Uterus (tissue), 2 donors: ENCODE results near the gene TLE1.

Experiments used
- POLR2A ChIP-seq, 2 donors: fragments of 450-650 bp; IDR thresholded peaks; one replicate each; pipeline ENCODE4 v1.6.1; 2016; ENCODE audit warnings: antibody characterized with exemption in 2 of 2, mild to moderate bottlenecking in 1 of 2, moderate library complexity in 1 of 2
- TF ChIP-seq, protein P1 (sequence below), 4 experiments: fragments of 200-600 bp in 2 of 4; fragments of 450-650 bp in 2 of 4; sonication (generic) in 2 of 4; IDR thresholded peaks; one replicate each; pipeline ENCODE4 v1.5.1; 2016 to 2019; ENCODE audit warnings: antibody characterized with exemption in 4 of 4, mild to moderate bottlenecking in 2 of 4, moderate library complexity in 1 of 4

DNA sequence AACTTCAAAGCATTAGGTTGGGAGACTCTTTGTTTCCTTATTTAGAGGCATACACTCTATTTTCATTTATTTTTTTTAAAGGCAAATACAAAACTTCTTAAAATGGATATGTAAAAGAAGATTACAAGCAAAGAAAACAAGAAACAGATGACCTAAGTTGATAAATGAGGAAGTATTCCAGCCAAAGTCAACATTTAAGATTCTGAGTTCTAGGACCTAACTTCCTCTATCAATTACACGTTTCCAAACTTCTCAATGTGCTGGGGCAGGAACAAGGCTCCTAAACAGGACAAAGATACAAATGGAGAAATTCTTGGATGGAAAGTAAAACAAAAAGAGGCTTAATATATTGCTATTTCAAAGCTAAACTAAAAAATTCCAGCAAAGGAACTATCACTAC, 89.5 kb downstream of the TLE1 start:
- TF ChIP-seq, protein P1, sequence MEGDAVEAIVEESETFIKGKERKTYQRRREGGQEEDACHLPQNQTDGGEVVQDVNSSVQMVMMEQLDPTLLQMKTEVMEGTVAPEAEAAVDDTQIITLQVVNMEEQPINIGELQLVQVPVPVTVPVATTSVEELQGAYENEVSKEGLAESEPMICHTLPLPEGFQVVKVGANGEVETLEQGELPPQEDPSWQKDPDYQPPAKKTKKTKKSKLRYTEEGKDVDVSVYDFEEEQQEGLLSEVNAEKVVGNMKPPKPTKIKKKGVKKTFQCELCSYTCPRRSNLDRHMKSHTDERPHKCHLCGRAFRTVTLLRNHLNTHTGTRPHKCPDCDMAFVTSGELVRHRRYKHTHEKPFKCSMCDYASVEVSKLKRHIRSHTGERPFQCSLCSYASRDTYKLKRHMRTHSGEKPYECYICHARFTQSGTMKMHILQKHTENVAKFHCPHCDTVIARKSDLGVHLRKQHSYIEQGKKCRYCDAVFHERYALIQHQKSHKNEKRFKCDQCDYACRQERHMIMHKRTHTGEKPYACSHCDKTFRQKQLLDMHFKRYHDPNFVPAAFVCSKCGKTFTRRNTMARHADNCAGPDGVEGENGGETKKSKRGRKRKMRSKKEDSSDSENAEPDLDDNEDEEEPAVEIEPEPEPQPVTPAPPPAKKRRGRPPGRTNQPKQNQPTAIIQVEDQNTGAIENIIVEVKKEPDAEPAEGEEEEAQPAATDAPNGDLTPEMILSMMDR (IDR thresholded peaks at IDR 0.05), result no peak
- no peak for TF ChIP-seq POLR2A (IDR thresholded peaks at IDR 0.05)
